ENCODE data around the gene NUDT22. TPM values are rescaled to one million over a fixed set of nuclear protein-coding genes. Genes with fewer than 3 reads are reported as not detected.

The NUDT22 gene
- total RNA-seq, 1 experiment from 2014 or later, result 70.0 TPM

DNA sequence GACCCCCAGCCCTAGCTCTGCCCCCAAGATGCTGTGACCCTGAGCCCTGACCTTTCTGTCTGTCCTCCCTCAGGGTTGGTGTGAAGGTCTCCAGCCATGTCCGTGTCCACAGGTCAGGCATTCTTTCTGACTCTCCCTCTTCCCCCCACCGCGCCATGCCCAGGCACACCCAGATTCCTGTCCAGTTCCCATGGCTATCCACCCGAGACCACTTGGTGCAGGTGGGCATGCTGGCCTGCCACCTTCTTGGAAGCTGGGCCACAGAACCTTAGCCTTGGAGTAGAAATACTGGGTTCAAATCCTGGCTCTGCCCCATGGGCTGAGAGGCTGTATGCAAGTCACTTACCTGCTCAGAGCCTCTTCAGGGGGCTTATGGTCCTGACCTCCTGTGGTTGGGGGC is 23.0 kb downstream of the NUDT22 start:
- H3K27ac ChIP-seq (ENCODE audit: low read length), result no peak overlapping the region
- no peaks in the 10 kb centered on the region for H3K36me3 ChIP-seq (ENCODE audit: insufficient read depth, low read length)
- H3K27me3 ChIP-seq (ENCODE audit: low read length), result no peaks in the 10 kb centered on the region
- H3K9me3 ChIP-seq (ENCODE audit: low read length), result no peaks in the 10 kb centered on the region
- H3K9ac ChIP-seq (ENCODE audit: low read length), result no peak overlapping the region
- DNase-seq, result no peak
- peaks cover 6% of the 10 kb centered on the region; the same call in 1 of the 2 replicates for H4K20me1 ChIP-seq (ENCODE audit: insufficient read depth, low read depth, low read length)
- H3K79me2 ChIP-seq (ENCODE audit: low read length), result peaks cover 24% of the 10 kb centered on the region
- no peak overlapping the region for H2AFZ ChIP-seq (ENCODE audit: low read length)
- no peak overlapping the region for H3K4me2 ChIP-seq (ENCODE audit: low read depth, low read length, poor library complexity, severe bottlenecking)
- peaks cover 55% of the 10 kb centered on the region for H3K4me1 ChIP-seq (ENCODE audit: low read length)
- H3K9me2 ChIP-seq (replicated peaks; ENCODE audit: insufficient read depth, low read length), result no peaks in the 10 kb centered on the region
- no peak overlapping the region for H3K4me3 ChIP-seq (ENCODE audit: low read length)

DNA sequence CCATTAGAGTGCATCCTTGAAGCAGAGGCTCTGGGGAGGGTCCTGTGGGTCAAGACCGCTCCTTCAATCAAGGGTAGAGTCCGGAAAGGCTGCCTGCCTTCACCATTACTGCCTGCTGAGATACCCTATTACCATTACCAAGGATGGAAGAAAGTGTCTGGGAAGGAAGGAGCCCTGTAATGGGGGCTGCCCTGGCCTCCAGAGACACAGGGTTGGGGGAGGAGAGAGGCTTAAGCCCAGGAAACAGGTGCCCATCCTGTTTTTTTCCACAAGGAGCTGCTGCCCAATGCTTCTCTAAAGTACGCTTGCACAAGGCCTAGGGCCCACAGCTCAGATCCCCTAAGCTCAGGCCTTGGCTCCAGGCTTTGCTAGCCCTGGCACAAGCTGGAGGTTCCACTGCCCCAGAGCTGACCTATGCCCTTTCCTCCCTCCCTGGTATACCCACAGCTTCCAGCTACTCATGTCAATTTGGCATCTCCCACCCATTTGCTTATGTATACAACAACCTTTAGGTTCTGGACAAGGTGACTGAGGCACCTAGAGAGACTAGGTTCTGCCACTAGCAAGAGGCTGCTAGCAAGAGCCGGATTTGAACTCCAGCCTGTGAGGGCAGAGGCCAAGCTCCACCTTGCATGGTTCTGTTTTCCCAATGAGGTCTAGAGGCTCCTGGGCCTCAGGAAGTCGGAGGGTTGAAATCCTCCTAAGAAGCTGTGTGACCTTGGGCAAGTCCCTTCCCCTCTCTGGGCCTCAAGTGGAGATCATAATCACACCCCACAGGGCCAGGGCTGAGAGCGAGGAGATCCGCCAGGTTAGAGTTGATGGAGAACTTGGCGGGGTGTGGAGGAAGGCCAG is 23.7 kb downstream of the NUDT22 start:
- peaks cover 5% of the 10 kb centered on the region; the same call in 1 of the 2 replicates for H4K20me1 ChIP-seq (ENCODE audit: insufficient read depth, low read depth, low read length)
- DNase-seq, result peak; percentile 40
- H3K4me1 ChIP-seq (ENCODE audit: low read length), result peaks cover 48% of the 10 kb centered on the region
- no peaks in the 10 kb centered on the region for H3K36me3 ChIP-seq (ENCODE audit: insufficient read depth, low read length)
- H3K4me2 ChIP-seq (ENCODE audit: low read depth, low read length, poor library complexity, severe bottlenecking), result no peak overlapping the region
- no peak overlapping the region for H2AFZ ChIP-seq (ENCODE audit: low read length)
- H3K79me2 ChIP-seq (ENCODE audit: low read length), result peaks cover 23% of the 10 kb centered on the region
- no peaks in the 10 kb centered on the region for H3K9me3 ChIP-seq (ENCODE audit: low read length)
- no peaks in the 10 kb centered on the region for H3K9me2 ChIP-seq (replicated peaks; ENCODE audit: insufficient read depth, low read length)
- H3K27me3 ChIP-seq (ENCODE audit: low read length), result no peaks in the 10 kb centered on the region
- H3K4me3 ChIP-seq (ENCODE audit: low read length), result no peak overlapping the region
- H3K9ac ChIP-seq (ENCODE audit: low read length), result no peak overlapping the region
- no peak overlapping the region for H3K27ac ChIP-seq (ENCODE audit: low read length)

DNA sequence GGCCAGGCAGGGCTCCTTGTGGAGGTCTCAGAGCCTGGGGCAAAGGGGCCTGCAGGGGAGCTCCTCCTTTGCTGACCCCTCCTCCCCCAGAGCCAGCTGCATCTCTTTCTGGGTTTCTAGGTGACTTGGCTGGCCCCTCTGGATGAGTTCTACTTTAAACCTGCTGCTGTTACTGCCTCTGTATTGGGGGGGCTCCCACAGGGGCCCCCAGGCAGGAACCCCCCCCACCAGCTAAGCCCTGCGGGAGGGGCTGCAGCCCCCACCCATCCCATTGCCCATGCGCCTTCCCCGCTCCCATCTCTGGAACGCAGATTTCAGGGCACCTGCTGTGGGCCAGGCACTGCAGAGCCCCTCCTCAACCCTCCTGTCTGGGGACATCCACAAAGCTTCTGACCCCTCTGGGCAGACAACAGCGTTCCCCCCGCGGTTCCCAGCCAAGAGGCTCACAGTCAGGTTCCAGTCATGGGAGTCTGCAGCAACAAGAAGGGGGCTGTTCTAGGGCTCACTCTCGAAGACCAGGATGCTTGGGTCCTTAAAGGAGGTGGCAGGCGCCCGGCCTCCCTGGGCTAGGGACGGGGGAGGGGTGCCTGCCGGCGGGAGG is 24.4 kb downstream of the NUDT22 start:
- Histone ChIP-seq H3K27ac (ENCODE audit: low read length) (no peak overlapping the region), H3K27me3 (ENCODE audit: low read length) (no peaks in the 10 kb centered on the region), H3K4me2 (ENCODE audit: low read depth, low read length, poor library complexity, severe bottlenecking) (peak overlapping the region; percentile 84), H3K36me3 (ENCODE audit: insufficient read depth, low read length) (no peaks in the 10 kb centered on the region), H3K4me3 (ENCODE audit: low read length) (peak overlapping the region; percentile 95), H3K79me2 (ENCODE audit: low read length) (peaks cover 15% of the 10 kb centered on the region), H3K4me1 (ENCODE audit: low read length) (peaks cover 41% of the 10 kb centered on the region), H3K9ac (ENCODE audit: low read length) (peak overlapping the region; percentile 83), H3K9me2 (replicated peaks; ENCODE audit: insufficient read depth, low read length) (no peaks in the 10 kb centered on the region), H3K9me3 (ENCODE audit: low read length) (no peaks in the 10 kb centered on the region), H4K20me1 (ENCODE audit: insufficient read depth, low read depth, low read length) (no peaks in the 10 kb centered on the region; the same call in 1 of the 2 replicates), H2AFZ (ENCODE audit: low read length) (peak overlapping the region; percentile 86)
- no peak for DNase-seq

DNA sequence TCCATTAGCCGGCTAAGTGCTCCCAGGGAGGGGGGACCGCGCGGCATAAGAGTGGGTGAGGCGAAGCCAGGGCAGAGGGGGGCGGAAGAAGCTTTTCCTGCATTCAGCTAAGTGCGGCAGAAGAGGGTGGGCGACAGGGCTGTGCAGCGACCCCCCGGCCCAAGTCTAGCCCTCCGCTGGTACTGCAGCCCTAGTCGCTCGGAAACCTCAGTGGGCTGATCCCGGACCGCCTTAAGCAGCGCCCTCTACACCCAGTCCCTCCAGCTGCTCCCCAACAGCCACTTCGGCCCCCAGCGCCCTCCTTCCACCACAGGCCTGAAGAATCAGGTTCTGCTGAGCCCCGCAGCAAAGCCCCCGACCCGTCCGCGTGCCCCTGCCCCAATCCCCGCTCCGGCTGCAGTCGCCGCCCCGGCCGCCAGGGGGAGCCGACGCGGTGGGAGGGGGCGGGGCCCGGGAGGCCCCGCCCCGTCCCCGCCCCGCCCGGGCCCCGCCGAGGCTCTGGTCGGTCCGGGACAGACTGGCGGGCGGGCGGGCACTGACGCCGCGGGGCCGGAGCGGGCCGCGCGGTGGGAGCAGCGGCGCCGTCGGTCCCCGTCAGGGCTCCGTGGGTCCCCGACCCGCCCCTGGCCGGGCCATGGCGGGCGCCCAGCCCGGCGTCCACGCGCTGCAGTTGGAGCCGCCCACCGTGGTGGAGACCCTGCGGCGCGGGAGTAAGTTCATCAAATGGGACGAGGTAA is 25.1 kb downstream of the NUDT22 start, which contains the start of gene PLCB3:
Gene PLCB3 (plus strand): TSS at position 515 of the 737 bp plus-strand sequence. CDS start 120 bp downstream, at position 635.
- H3K4me1 ChIP-seq (ENCODE audit: low read length), result peaks cover 41% of the 10 kb centered on the region
- no peaks in the 10 kb centered on the region for H3K36me3 ChIP-seq (ENCODE audit: insufficient read depth, low read length)
- H3K9me2 ChIP-seq (replicated peaks; ENCODE audit: insufficient read depth, low read length), result no peaks in the 10 kb centered on the region
- H3K9ac ChIP-seq (ENCODE audit: low read length), result peak within 1 kb of the TSS; percentile 83
- no peak within 1 kb of the TSS for H3K27ac ChIP-seq (ENCODE audit: low read length)
- no peaks in the 10 kb centered on the region for H3K9me3 ChIP-seq (ENCODE audit: low read length)
- peak within 1 kb of the TSS; percentile 86 for H2AFZ ChIP-seq (ENCODE audit: low read length)
- H3K79me2 ChIP-seq (ENCODE audit: low read length), result peaks cover 9% of the 10 kb centered on the region
- DNase-seq, result peak; percentile 82
- peak within 1 kb of the TSS; percentile 99 for H3K4me2 ChIP-seq (ENCODE audit: low read depth, low read length, poor library complexity, severe bottlenecking)
- no peaks in the 10 kb centered on the region for H3K27me3 ChIP-seq (ENCODE audit: low read length)
- H3K4me3 ChIP-seq (ENCODE audit: low read length), result peak within 1 kb of the TSS; percentile 95
- no peaks in the 10 kb centered on the region for H4K20me1 ChIP-seq (ENCODE audit: insufficient read depth, low read depth, low read length)

DNA sequence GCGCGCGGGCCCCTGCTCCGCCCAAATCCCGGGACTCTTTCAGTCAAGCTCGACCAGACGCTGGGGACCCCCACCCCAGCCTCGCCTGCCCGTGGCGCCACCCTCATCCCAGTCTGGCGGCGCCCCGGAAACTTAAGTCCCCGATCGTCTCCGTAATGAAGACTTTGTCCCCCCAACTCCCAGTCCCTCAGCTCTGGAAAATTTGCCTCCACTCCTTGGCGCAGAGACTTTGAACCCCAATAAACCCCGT is 25.6 kb downstream of the NUDT22 start:
- no peaks in the 10 kb centered on the region for H3K9me3 ChIP-seq (ENCODE audit: low read length)
- H3K4me3 ChIP-seq (ENCODE audit: low read length), result peak overlapping the region; percentile 95
- H3K4me1 ChIP-seq (ENCODE audit: low read length), result peaks cover 41% of the 10 kb centered on the region

DNA sequence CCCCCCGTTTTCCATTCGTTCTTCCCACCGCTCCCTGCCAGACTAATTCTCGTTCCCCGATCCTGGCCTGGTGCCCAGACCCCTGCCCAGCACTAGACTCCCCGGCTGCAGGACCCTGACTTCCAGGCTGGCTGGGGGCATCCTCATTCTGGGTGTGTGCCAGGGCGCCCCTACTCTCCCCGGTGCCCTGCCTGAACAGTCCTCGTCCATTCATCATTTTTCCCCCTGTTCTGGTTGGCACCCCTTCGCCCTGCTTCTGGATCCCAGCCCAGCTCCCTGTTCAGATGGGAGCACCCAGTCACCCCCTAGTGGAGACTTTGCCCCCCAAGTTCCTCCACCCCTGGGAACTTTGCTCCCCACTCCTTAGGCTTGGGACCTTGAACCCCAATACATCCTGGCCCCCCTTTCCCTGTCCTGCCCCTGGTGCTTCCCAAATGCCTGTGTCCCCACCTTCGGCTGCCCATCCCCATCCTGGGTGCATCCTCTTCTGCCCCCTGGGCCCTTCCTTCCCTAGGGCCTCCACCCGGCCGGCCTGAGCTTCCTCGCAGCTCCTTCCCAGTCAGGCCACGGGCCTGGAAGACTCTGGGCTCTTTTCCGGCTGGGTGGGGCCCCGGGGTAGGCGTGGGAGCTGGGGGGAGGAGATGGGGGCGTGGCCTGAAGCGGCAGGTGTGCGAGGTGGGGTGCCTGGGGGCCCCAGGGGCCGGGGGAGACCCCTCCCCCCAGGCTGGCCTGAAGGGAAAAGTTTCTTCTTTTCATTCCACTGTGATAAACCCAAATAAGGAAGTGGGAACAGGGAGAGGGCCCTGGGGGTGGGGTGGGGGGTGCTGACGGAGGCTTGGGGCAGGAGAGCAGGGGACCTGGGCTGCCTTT is 26.2 kb downstream of the NUDT22 start:
- Histone ChIP-seq H3K4me3 (ENCODE audit: low read length) (peak overlapping the region; percentile 95), H3K9me3 (ENCODE audit: low read length) (no peaks in the 10 kb centered on the region), H2AFZ (ENCODE audit: low read length) (peak overlapping the region; percentile 50; the same call in 1 of the 2 replicates), H3K9me2 (replicated peaks; ENCODE audit: insufficient read depth, low read length) (no peaks in the 10 kb centered on the region), H3K36me3 (ENCODE audit: insufficient read depth, low read length) (no peaks in the 10 kb centered on the region), H3K4me2 (ENCODE audit: low read depth, low read length, poor library complexity, severe bottlenecking) (peak overlapping the region; percentile 99), H3K27ac (ENCODE audit: low read length) (no peak overlapping the region), H3K27me3 (ENCODE audit: low read length) (no peaks in the 10 kb centered on the region), H3K4me1 (ENCODE audit: low read length) (peaks cover 36% of the 10 kb centered on the region), H3K9ac (ENCODE audit: low read length) (peak overlapping the region; percentile 83), H4K20me1 (ENCODE audit: insufficient read depth, low read depth, low read length) (no peaks in the 10 kb centered on the region), H3K79me2 (ENCODE audit: low read length) (peaks cover 7% of the 10 kb centered on the region; the same call in 1 of the 2 replicates)
- DNase-seq, result peak; percentile 70

More for the DNA sequence above, 25.6 kb downstream of the NUDT22 start:
- no peak overlapping the region for H2AFZ ChIP-seq (ENCODE audit: low read length)
- no peaks in the 10 kb centered on the region for H3K36me3 ChIP-seq (ENCODE audit: insufficient read depth, low read length)
- H3K27ac ChIP-seq (ENCODE audit: low read length), result no peak overlapping the region
- H3K79me2 ChIP-seq (ENCODE audit: low read length), result peaks cover 7% of the 10 kb centered on the region; the same call in 1 of the 2 replicates
- H3K9me2 ChIP-seq (replicated peaks; ENCODE audit: insufficient read depth, low read length), result no peaks in the 10 kb centered on the region
- peak overlapping the region; percentile 99 for H3K4me2 ChIP-seq (ENCODE audit: low read depth, low read length, poor library complexity, severe bottlenecking)
- H4K20me1 ChIP-seq (ENCODE audit: insufficient read depth, low read depth, low read length), result no peaks in the 10 kb centered on the region
- H3K27me3 ChIP-seq (ENCODE audit: low read length), result no peaks in the 10 kb centered on the region
- H3K9ac ChIP-seq (ENCODE audit: low read length), result peak overlapping the region; percentile 83
- no peak for DNase-seq

DNA sequence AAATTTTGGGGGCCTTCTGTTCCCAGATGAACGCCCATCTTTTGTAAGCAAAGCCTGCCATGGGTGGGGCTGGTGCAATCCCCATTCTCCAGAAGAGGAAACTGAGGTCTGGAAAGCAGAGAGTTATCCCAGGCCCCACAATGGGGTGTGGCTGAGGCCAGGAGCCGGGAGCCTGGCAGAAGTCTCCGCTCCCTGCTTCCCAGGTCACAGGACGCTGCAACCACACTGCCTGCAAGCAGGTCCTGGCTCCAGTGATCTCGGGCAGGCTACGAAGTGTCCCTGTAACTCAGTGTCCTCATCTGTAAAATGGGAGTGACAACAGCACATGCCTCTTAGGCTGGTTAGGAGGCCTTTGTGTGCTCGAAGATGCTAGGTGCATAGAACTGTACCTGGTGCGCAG is 27.0 kb downstream of the NUDT22 start:
- Histone ChIP-seq H3K4me1 (ENCODE audit: low read length) (peaks cover 29% of the 10 kb centered on the region), H2AFZ (ENCODE audit: low read length) (no peak overlapping the region), H3K9me2 (replicated peaks; ENCODE audit: insufficient read depth, low read length) (no peaks in the 10 kb centered on the region), H3K27me3 (ENCODE audit: low read length) (no peaks in the 10 kb centered on the region), H3K36me3 (ENCODE audit: insufficient read depth, low read length) (no peaks in the 10 kb centered on the region), H3K9me3 (ENCODE audit: low read length) (no peaks in the 10 kb centered on the region), H4K20me1 (ENCODE audit: insufficient read depth, low read depth, low read length) (no peaks in the 10 kb centered on the region), H3K4me2 (ENCODE audit: low read depth, low read length, poor library complexity, severe bottlenecking) (peak overlapping the region; percentile 99), H3K27ac (ENCODE audit: low read length) (no peak overlapping the region), H3K4me3 (ENCODE audit: low read length) (peak overlapping the region; percentile 95; the same call in 1 of the 2 replicates), H3K9ac (ENCODE audit: low read length) (no peak overlapping the region), H3K79me2 (ENCODE audit: low read length) (peaks cover 7% of the 10 kb centered on the region; the same call in 1 of the 2 replicates)
- no peak for DNase-seq

Measured in Karpas-422 (cell line).